Measurements from ENCODE around the gene UXT. TPM values are rescaled to one million over a fixed set of nuclear protein-coding genes. Genes with fewer than 3 reads are reported as not detected.
"Not testable (repeated sequence)": the region's sequence is repeated elsewhere in the genome, so short reads cannot be mapped to it uniquely, and the experiment has no call there.

The UXT gene
- polyA plus RNA-seq, 1 donor (not counting 4 experiments of a cell fraction or from before 2014, with no cell fraction given), result 87.4 TPM

- dilution Hi-C loops (cut with MboI; ENCODE audit: extremely low pct_ligation_motif_present, low sequenced_read_pairs), result no loop called here
- no peak overlapping the region for H3K4me3 ChIP-seq (ENCODE audit: control insufficient read depth in 2 of 3, extremely low read depth in 1 of 3, insufficient read depth in 2 of 3, low read depth in 1 of 3, low read length in 3 of 3)
- FAIRE-seq (no peak), DNase-seq (ENCODE audit: low read depth, low spot score) (no peak)
- H3K9me1 ChIP-seq (ENCODE audit: control insufficient read depth, extremely low read depth, insufficient read depth, low read length), result no peaks in the 10 kb centered on the region
- no peaks in the 10 kb centered on the region for H3K9me3 ChIP-seq (ENCODE audit: control insufficient read depth, low read depth, low read length)
- no peak overlapping the region for H3K9ac ChIP-seq (ENCODE audit: control insufficient read depth, extremely low read depth, insufficient read depth, low read length)
- no peak overlapping the region for H2AFZ ChIP-seq (ENCODE audit: control insufficient read depth, low read length)
- no peaks in the 10 kb centered on the region for H3K27me3 ChIP-seq (ENCODE audit: control insufficient read depth, extremely low read depth, insufficient read depth, low read length)
- no peaks in the 10 kb centered on the region for H4K20me1 ChIP-seq (ENCODE audit: control insufficient read depth, extremely low read depth, insufficient read depth, low read length)
- H3K4me1 ChIP-seq (ENCODE audit: control insufficient read depth, extremely low read depth, insufficient read depth, low read length), result no peaks in the 10 kb centered on the region
- no peak overlapping the region for H3K4me2 ChIP-seq (ENCODE audit: control insufficient read depth, extremely low read depth, insufficient read depth, low read depth, low read length)
- TF ChIP-seq CTCF (optimal IDR thresholded peaks at IDR 0.05 in 1 of 3, IDR thresholded peaks at IDR 0.05 in 1 of 3, conservative IDR thresholded peaks at IDR 0.05 in 1 of 3; ENCODE audit: extremely low read depth in 1 of 3, insufficient read depth in 2 of 3, low read length in 3 of 3) (no peak), EZH2 (IDR thresholded peaks at IDR 0.05; ENCODE audit: low read length) (no peak)
- no peaks in the 10 kb centered on the region for H3K36me3 ChIP-seq (ENCODE audit: control insufficient read depth in 2 of 2, extremely low read depth in 1 of 2, insufficient read depth in 2 of 2, low read length in 2 of 2)
- no peaks in the 10 kb centered on the region for H3K79me2 ChIP-seq (ENCODE audit: control insufficient read depth, insufficient read depth, low read length)
- no peak overlapping the region for H3K27ac ChIP-seq (ENCODE audit: control insufficient read depth, insufficient read depth, low read length)
Measured at GRCh38 chrX:47607091-47607490, 51.9 kb downstream of the UXT start.

GRCh38 chrX:47605024-47605423, 54.0 kb downstream of the UXT start:
- no peak overlapping the region for H3K9ac ChIP-seq (ENCODE audit: control insufficient read depth, extremely low read depth, insufficient read depth, low read length)
- TF ChIP-seq EZH2 (IDR thresholded peaks at IDR 0.05; ENCODE audit: low read length) (no peak), CTCF (optimal IDR thresholded peaks at IDR 0.05 in 1 of 3, IDR thresholded peaks at IDR 0.05 in 1 of 3, conservative IDR thresholded peaks at IDR 0.05 in 1 of 3; ENCODE audit: extremely low read depth in 1 of 3, insufficient read depth in 2 of 3, low read length in 3 of 3) (no peak)
- H3K9me1 ChIP-seq (ENCODE audit: control insufficient read depth, extremely low read depth, insufficient read depth, low read length), result no peaks in the 10 kb centered on the region
- no peaks in the 10 kb centered on the region for H3K79me2 ChIP-seq (ENCODE audit: control insufficient read depth, insufficient read depth, low read length)
- H3K4me2 ChIP-seq (ENCODE audit: control insufficient read depth, extremely low read depth, insufficient read depth, low read depth, low read length), result no peak overlapping the region
- no peaks in the 10 kb centered on the region for H3K36me3 ChIP-seq (ENCODE audit: control insufficient read depth in 2 of 2, extremely low read depth in 1 of 2, insufficient read depth in 2 of 2, low read length in 2 of 2)
- no peak overlapping the region for H2AFZ ChIP-seq (ENCODE audit: control insufficient read depth, low read length)
- H3K27ac ChIP-seq (ENCODE audit: control insufficient read depth, insufficient read depth, low read length), result no peak overlapping the region
- DNase-seq (ENCODE audit: low read depth, low spot score), result no peak
- H3K9me3 ChIP-seq (ENCODE audit: control insufficient read depth, low read depth, low read length), result no peaks in the 10 kb centered on the region
- H3K27me3 ChIP-seq (ENCODE audit: control insufficient read depth, extremely low read depth, insufficient read depth, low read length), result no peaks in the 10 kb centered on the region
- H4K20me1 ChIP-seq (ENCODE audit: control insufficient read depth, extremely low read depth, insufficient read depth, low read length), result no peaks in the 10 kb centered on the region
- no peak for FAIRE-seq
- dilution Hi-C loops (cut with MboI; ENCODE audit: extremely low pct_ligation_motif_present, low sequenced_read_pairs), result no loop called here
- no peaks in the 10 kb centered on the region for H3K4me1 ChIP-seq (ENCODE audit: control insufficient read depth, extremely low read depth, insufficient read depth, low read length)
- H3K4me3 ChIP-seq (ENCODE audit: control insufficient read depth in 2 of 3, extremely low read depth in 1 of 3, insufficient read depth in 2 of 3, low read depth in 1 of 3, low read length in 3 of 3), result no peak overlapping the region

- DNase-seq (ENCODE audit: low read depth, low spot score); H3K4me2 ChIP-seq (ENCODE audit: control insufficient read depth, extremely low read depth, insufficient read depth, low read depth, low read length); H3K79me2 ChIP-seq (ENCODE audit: control insufficient read depth, insufficient read depth, low read length); H3K27ac ChIP-seq (ENCODE audit: control insufficient read depth, insufficient read depth, low read length); H3K27me3 ChIP-seq (ENCODE audit: control insufficient read depth, extremely low read depth, insufficient read depth, low read length); H3K9me1 ChIP-seq (ENCODE audit: control insufficient read depth, extremely low read depth, insufficient read depth, low read length); H3K4me1 ChIP-seq (ENCODE audit: control insufficient read depth, extremely low read depth, insufficient read depth, low read length); H3K9me3 ChIP-seq (ENCODE audit: control insufficient read depth, low read depth, low read length); dilution Hi-C loops (cut with MboI; ENCODE audit: extremely low pct_ligation_motif_present, low sequenced_read_pairs); H2AFZ ChIP-seq (ENCODE audit: control insufficient read depth, low read length); FAIRE-seq; H4K20me1 ChIP-seq (ENCODE audit: control insufficient read depth, extremely low read depth, insufficient read depth, low read length); H3K9ac ChIP-seq (ENCODE audit: control insufficient read depth, extremely low read depth, insufficient read depth, low read length); H3K4me3 ChIP-seq (ENCODE audit: control insufficient read depth in 2 of 3, extremely low read depth in 1 of 3, insufficient read depth in 2 of 3, low read depth in 1 of 3, low read length in 3 of 3); H3K36me3 ChIP-seq (ENCODE audit: control insufficient read depth in 2 of 2, extremely low read depth in 1 of 2, insufficient read depth in 2 of 2, low read length in 2 of 2): not testable (repeated sequence)
Measured at GRCh38 chrX:47603125-47603524, 55.9 kb downstream of the UXT start.
